ENCODE data around the gene ANGPT4.

ANGPT4 gene

DNA sequence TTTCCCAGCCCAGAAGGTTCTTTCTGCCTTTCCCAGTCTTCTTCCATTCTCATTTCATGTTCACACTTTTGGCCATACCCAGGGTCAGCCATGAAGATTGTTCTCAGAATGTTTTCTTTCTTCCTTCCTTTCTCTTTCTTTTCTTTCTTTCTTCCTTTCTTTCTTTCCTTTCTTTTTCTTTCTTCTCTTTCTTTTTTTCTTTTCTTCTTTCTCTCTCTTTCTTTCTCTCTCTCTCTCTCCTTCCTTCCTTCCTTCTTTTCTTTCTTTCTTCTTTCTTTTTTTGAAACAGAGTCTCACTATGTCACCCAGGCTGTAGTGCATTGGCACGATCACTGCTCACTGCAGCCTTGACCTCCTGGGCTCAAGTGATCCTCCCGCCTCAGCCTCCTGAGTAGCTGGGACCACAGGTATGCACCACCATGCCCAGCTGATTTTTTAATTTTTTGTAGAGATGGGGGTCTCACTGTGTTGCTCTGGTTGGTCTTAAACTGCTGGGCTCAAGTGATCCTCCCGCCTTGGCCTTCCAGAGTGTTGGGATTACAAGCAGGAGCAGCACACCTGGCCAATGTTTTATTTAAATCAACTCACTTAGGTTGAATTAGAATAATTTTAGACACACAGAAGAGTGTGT is 95.7 kb downstream of the ANGPT4 start:
- no peak overlapping the region for H3K4me3 ChIP-seq (ENCODE audit: low read depth, low read length)
- no peak for DNase-seq (ENCODE audit: low read depth)

Measured in skeletal muscle cell (primary cell).